ENCODE data around the gene LYL1. TPM values are rescaled to one million over a fixed set of nuclear protein-coding genes. Genes with fewer than 3 reads are reported as not detected.

The LYL1 gene
- total RNA-seq, 3 donors from 2014 or later = 1.9 to 3.0 (median 2.9) TPM

GRCh38 chr19:13070425-13071140 is 32.1 kb downstream of the LYL1 start:
- DNase-seq (no peak), ATAC-seq (no peak)
- Mint-ChIP-seq H3K27me3 (ENCODE audit: low read depth) (peaks cover 6% of the 10 kb centered on the region), H3K36me3 (ENCODE audit: insufficient read depth) (peaks cover 2% of the 10 kb centered on the region), H3K9me3 (no peaks in the 10 kb centered on the region), H3K4me1 (ENCODE audit: low read depth) (no peaks in the 10 kb centered on the region), H3K4me3 (no peak overlapping the region)

GRCh38 chr19:13069415-13070359 is 33.0 kb downstream of the LYL1 start:
- DNase-seq (no peak), ATAC-seq (no peak)
- H3K4me1 Mint-ChIP-seq (ENCODE audit: low read depth) = no peaks in the 10 kb centered on the region
- no peaks in the 10 kb centered on the region for H3K36me3 Mint-ChIP-seq (ENCODE audit: insufficient read depth)
- H3K4me3 Mint-ChIP-seq = no peak overlapping the region
- H3K9me3 Mint-ChIP-seq = no peaks in the 10 kb centered on the region
- peaks cover 6% of the 10 kb centered on the region for H3K27me3 Mint-ChIP-seq (ENCODE audit: low read depth)

- no peaks in the 10 kb centered on the region for H3K36me3 Mint-ChIP-seq (ENCODE audit: insufficient read depth)
- H3K9me3 Mint-ChIP-seq = no peaks in the 10 kb centered on the region
- peaks cover 7% of the 10 kb centered on the region for H3K27me3 Mint-ChIP-seq (ENCODE audit: low read depth)
- no peak for DNase-seq
- H3K4me3 Mint-ChIP-seq = no peak overlapping the region
- ATAC-seq = no peak
- no peaks in the 10 kb centered on the region for H3K4me1 Mint-ChIP-seq (ENCODE audit: low read depth)
Measured at GRCh38 chr19:13068085-13068846, 34.4 kb downstream of the LYL1 start.

- DNase-seq = no peak
- Mint-ChIP-seq H3K4me3 (no peak overlapping the region), H3K9me3 (no peaks in the 10 kb centered on the region), H3K36me3 (ENCODE audit: insufficient read depth) (no peaks in the 10 kb centered on the region), H3K4me1 (ENCODE audit: low read depth) (no peaks in the 10 kb centered on the region), H3K27me3 (ENCODE audit: low read depth) (peaks cover 7% of the 10 kb centered on the region)
- ATAC-seq = no peak
Measured at GRCh38 chr19:13066933-13067807, 35.5 kb downstream of the LYL1 start.

- Mint-ChIP-seq H3K36me3 (ENCODE audit: insufficient read depth) (no peaks in the 10 kb centered on the region), H3K9me3 (no peaks in the 10 kb centered on the region), H3K4me1 (ENCODE audit: low read depth) (peaks cover 1% of the 10 kb centered on the region), H3K27me3 (ENCODE audit: low read depth) (peaks cover 8% of the 10 kb centered on the region), H3K4me3 (no peak overlapping the region)
- DNase-seq = no peak
- no peak for ATAC-seq
Measured at GRCh38 chr19:13066226-13066625, 36.4 kb downstream of the LYL1 start.

- Mint-ChIP-seq H3K4me1 (ENCODE audit: low read depth) (peaks cover 3% of the 10 kb centered on the region), H3K27me3 (ENCODE audit: low read depth) (peaks cover 7% of the 10 kb centered on the region), H3K4me3 (no peak overlapping the region), H3K9me3 (no peaks in the 10 kb centered on the region), H3K36me3 (ENCODE audit: insufficient read depth) (no peaks in the 10 kb centered on the region)
- ATAC-seq (no peak), DNase-seq (no peak)
Measured at GRCh38 chr19:13064092-13064489, 38.6 kb downstream of the LYL1 start.

GRCh38 chr19:13063461-13064091 is 39.1 kb downstream of the LYL1 start:
- peaks cover 3% of the 10 kb centered on the region for H3K4me1 Mint-ChIP-seq (ENCODE audit: low read depth)
- peaks cover 7% of the 10 kb centered on the region for H3K27me3 Mint-ChIP-seq (ENCODE audit: low read depth)
- DNase-seq (no peak), ATAC-seq (no peak)
- no peaks in the 10 kb centered on the region for H3K9me3 Mint-ChIP-seq
- H3K36me3 Mint-ChIP-seq (ENCODE audit: insufficient read depth) = no peaks in the 10 kb centered on the region
- no peak overlapping the region for H3K4me3 Mint-ChIP-seq

- H3K4me1 Mint-ChIP-seq (ENCODE audit: low read depth) = peaks cover 3% of the 10 kb centered on the region
- no peaks in the 10 kb centered on the region for H3K9me3 Mint-ChIP-seq
- ATAC-seq (no peak), DNase-seq (no peak)
- no peak overlapping the region for H3K4me3 Mint-ChIP-seq
- H3K27me3 Mint-ChIP-seq (ENCODE audit: low read depth) = peaks cover 7% of the 10 kb centered on the region
- no peaks in the 10 kb centered on the region for H3K36me3 Mint-ChIP-seq (ENCODE audit: insufficient read depth)
Measured at GRCh38 chr19:13062317-13062716, 40.3 kb downstream of the LYL1 start.

GRCh38 chr19:13060964-13061927 is 41.4 kb downstream of the LYL1 start:
- ATAC-seq (peak; percentile 99), DNase-seq (peak; percentile 75)
- Mint-ChIP-seq H3K27me3 (ENCODE audit: low read depth) (peaks cover 7% of the 10 kb centered on the region), H3K4me1 (ENCODE audit: low read depth) (peaks cover 3% of the 10 kb centered on the region), H3K4me3 (peak overlapping the region; percentile 75), H3K9me3 (no peaks in the 10 kb centered on the region), H3K36me3 (ENCODE audit: insufficient read depth) (no peaks in the 10 kb centered on the region)

GRCh38 chr19:13060233-13060963 is 42.3 kb downstream of the LYL1 start:
- peaks cover 7% of the 10 kb centered on the region for H3K27me3 Mint-ChIP-seq (ENCODE audit: low read depth)
- H3K36me3 Mint-ChIP-seq (ENCODE audit: insufficient read depth) = no peaks in the 10 kb centered on the region
- peak overlapping the region; percentile 75 for H3K4me3 Mint-ChIP-seq
- no peaks in the 10 kb centered on the region for H3K9me3 Mint-ChIP-seq
- DNase-seq (no peak), ATAC-seq (no peak)
- H3K4me1 Mint-ChIP-seq (ENCODE audit: low read depth) = peaks cover 3% of the 10 kb centered on the region

- ATAC-seq (no peak), DNase-seq (no peak)
- Mint-ChIP-seq H3K27me3 (ENCODE audit: low read depth) (peaks cover 7% of the 10 kb centered on the region), H3K4me1 (ENCODE audit: low read depth) (peaks cover 3% of the 10 kb centered on the region), H3K9me3 (no peaks in the 10 kb centered on the region), H3K4me3 (no peak overlapping the region), H3K36me3 (ENCODE audit: insufficient read depth) (no peaks in the 10 kb centered on the region)
Measured at GRCh38 chr19:13058951-13059660, 43.6 kb downstream of the LYL1 start.
